Spleen (tissue), 7 donors: ENCODE measurements around the gene YES1.

Experiments used
- CTCF ChIP-seq, 11 experiments: fragments of 200-600 bp in 7 of 11; fragments of 450-650 bp in 4 of 11; sonication (generic) in 4 of 11; IDR thresholded peaks in 8 of 11; conservative IDR thresholded peaks in 3 of 11; 1 replicate in 7 of 11; 2 replicates in 4 of 11; pipeline versions ENCODE4 v1.4.0 to v1.8.0; 2016 to 2021; ENCODE audit warnings: antibody characterized with exemption in 11 of 11, inconsistent platforms in 4 of 11, mild to moderate bottlenecking in 1 of 11
- POLR2A ChIP-seq, 3 donors: fragments of 450-650 bp; IDR thresholded peaks; one replicate each; pipeline ENCODE4 v1.5.1; 2017; ENCODE audit warnings: antibody characterized with exemption in 3 of 3, mild to moderate bottlenecking in 1 of 3
- donor health status: DM: no; HTN: no; CAD: no; lungs with moderate emphysema.
- donor health status: DM: no; HTN: no; CAD: no.
- donor health status: DM: no; HTN: no; CAD: no.

GRCh38 chr18:676069-676468, 136.0 kb downstream of the YES1 start:
- TF ChIP-seq CTCF (IDR thresholded peaks at IDR 0.05 in 8 of 11, conservative IDR thresholded peaks at IDR 0.05 in 3 of 11) (no peak), POLR2A (IDR thresholded peaks at IDR 0.05) (no peak)
